Activated CD4-positive, alpha-beta T cell treated with anti-CD3 and anti-CD28 coated beads, Interleukin-2, amount 50 U/mL, for 1 hour (primary cell): ENCODE data around the gene PGAM1.
A peak's percentile ranks its signal among the peaks of the same experiment; 100 is the strongest.
"Not testable (repeated sequence)": the region's sequence is repeated elsewhere in the genome, so short reads cannot be mapped to it uniquely, and the experiment has no call there.

Experiments used
- DNase-seq: peaks from one replicate; pipeline ENCODE4 v3.0.0-alpha.2; 2020

Gene PGAM1

DNA sequence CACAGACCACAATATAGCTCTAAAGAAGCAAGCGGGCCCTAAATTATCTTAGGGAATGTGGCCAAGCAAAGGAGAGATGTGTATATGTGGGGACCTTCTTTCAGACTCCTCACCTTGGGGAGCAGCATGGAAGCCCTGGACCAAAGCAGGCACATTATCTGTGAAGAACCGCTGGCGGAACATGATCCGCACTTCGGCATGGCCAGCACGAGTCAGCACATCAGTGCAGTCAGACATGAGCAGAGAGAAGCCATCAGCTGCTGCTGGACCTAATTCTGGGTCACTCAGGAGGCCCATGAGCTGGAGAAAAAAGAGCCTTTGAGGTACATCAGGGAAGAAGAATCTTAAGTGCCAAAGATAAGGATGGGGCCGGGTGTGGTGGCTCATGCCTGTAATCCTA lies 33.9 kb downstream of the PGAM1 start:
- DNase-seq, result no peak

DNA sequence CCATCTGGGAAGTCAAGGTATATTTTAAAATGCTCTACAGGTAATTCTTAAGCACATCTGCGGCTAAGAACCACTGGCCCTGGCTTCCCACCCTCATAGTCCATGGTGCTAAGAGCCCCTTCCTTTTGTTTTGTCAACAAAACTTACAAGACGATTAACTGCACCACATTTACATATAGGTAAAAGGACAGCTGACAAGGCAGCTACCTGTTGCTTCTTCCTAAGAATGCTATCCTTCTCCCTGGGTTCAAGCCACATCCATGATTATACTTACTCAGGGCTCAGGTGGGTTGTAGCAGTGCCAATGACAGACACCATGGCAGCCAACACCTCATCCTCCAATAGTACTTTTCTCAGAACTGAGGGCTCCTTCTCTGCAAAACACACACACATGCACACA lies 36.3 kb downstream of the PGAM1 start:
- no peak for DNase-seq

DNA sequence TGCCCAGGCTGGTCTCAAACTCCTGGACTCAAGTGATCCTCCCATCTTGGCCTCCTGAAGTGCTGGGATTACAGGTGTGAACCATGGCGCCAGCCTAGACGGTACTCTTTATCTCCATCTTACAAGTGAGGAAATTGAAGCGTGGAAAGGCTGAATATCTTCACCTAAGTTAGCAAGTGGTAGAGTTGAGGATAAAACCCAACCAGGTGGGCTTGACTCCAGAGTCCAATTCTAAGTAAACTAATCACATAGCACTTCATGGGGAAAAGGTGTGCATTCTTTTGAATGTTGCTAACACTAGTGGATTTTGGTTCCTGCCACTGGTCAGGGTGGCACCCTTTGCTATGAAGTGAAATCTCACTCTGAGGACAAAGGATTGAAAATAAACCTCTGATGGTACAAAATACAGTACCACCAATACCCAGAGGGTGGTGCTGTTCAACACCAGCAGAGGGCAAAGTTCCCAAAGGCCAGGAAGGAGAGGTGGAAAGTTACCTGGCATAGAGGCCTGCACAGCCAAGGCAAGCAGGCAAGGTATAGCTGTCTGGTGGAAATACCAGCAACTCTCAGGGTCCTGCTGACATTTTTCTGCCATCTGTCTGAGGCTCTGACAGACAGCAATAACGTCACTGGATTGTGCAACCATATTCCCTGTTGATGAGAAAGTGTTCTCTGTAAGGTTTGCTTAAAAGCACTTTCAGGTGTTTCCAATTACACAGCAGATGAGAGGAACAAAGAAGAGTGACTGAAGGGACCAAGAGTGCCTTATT lies 37.6 kb downstream of the PGAM1 start:
- peak; percentile 20 for DNase-seq

DNA sequence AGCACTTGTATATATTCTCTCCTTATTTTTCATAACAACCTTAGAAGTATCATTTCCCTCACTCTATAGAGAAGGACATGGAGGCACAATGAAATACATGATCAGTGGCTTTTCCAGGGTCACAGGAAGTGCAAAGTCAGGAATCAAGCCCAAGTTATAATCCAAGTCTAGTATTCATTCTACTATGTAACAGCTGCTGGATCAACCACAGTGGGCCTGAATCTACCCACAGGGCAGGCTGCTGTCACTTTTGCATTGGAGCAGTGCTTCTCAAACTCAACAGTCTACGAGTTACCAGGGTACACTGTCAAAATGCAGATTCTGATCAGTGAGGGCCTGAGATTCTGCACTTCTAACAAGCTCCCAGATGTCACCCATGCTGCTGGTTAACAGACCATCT lies 38.2 kb downstream of the PGAM1 start:
- no peak for DNase-seq

DNA sequence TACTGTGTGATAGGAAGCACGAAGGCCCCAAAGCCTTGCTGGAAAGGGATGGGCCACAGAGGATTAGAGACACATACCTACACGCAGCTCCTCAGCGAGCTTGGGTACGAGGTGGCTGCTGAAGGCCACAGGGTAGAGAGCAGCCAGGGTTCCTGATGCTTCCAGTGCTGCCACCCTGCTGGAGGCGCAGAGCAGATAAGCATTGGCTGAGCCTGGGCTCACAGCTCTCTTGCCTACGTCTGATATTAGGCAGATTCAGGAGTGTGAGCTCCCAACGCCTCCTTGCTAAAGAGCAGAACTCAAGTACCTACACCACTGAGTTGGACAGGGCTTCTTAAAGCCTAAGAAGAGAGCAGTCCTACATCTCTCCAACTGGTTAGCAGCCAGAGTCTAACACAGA lies 40.0 kb downstream of the PGAM1 start:
- DNase-seq, result no peak

DNA sequence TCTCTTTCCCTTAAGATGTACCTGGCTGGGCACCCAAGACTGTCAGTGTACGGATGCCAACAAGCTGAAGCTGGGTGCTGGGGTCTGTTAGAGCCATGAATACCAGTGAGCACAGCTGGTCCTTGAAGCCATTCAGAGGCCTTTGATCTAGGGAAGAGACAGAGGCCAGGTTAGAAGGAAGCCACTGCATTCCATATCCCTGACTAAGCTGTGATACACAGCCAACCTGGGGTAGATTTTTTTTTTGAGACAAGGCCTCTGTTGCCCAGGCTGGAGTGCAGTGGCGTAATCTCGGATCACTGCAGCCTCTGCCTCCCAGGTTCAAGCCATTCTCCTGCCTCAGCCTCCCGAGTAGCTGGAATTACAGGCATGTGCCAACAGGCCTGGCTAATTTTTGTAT lies 40.8 kb downstream of the PGAM1 start:
- no peak for DNase-seq

DNA sequence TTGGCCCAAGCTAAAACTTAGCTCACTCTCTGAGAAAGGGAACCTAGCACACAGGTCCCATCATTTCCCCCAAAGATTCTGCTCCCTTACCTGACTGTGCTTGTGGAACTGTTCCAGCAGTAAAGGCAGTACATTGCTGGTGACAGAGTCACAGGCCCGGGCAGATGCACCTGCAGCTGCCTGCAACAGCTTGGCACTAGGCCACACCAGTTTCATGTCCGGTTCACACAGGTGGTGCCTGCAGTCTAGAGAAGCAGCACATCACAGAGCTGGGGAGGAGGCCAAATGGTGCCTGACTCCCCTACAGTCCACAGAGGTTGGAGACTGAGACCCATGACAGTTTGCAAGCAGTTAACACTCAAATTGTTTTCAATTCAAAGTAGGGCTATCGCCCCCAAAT lies 42.2 kb downstream of the PGAM1 start:
- no peak for DNase-seq

DNA sequence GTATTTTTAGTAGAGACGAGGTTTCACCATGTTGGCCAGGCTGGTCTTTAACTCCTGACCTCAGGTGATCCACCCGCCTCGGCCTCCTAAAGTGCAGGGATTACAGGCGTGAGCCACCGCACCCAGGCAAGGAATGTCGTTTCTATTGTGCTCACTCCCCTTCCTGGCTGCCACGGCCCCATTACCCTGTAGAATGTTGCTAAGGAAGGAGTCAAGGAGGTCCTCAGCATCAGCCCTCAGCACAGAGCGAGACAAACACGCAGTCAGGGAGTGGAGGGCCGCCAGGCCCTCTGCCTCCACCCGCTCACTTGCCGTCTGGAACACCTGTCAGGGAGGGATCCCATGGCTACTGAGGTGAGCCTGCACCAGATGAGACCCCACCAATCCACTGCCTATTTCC lies 42.8 kb downstream of the PGAM1 start:
- not testable (repeated sequence) for DNase-seq

DNA sequence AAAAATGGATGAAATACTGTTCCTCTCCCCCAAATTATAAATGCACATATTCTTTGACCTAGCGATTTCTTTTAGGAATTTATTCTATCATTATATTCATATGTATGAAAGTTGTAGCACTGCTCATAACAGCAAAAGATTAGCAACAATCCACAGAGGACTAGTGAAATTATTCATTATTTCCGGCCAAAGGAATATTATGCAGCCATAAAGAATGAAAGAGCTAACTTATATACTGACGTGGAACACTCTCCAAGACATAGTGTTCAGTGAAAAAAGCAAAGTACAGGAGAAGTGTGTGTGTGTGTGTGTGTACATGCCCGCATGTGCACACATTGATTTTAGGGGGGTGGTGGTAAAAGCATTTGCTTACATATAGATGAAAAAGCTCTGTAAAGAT lies 48.9 kb downstream of the PGAM1 start:
- DNase-seq, result no peak

DNA sequence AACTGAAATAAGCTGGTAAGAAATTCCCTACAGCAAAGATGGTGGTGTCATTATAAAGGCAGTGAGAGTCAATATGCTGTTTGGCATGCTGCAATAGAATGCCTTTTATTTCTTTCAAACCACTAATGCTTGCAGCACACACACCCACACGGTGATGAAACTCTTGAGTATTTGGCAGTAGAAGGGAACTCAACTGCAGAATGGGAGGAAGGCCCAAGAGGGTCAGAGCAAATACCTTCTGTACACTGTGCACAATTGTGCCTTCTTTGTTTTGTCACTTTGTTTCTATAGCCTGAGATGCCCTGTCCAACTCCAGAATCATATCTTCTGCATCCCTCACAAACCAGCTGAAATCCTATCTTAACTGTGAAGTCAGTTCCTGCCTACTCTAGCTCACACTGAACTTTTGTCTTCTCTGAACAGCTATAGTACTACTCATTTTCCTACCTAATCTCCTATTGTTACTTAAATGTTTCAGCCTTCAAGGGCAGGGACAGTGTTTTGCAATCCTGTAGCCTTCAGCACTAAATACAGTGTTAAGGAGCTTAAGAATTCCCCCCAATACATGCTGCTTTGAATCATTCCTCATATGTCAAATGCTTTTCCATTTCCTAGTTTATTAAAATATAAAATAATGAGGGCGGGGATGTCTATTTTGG lies 50.1 kb downstream of the PGAM1 start:
- DNase-seq, result no peak

DNA sequence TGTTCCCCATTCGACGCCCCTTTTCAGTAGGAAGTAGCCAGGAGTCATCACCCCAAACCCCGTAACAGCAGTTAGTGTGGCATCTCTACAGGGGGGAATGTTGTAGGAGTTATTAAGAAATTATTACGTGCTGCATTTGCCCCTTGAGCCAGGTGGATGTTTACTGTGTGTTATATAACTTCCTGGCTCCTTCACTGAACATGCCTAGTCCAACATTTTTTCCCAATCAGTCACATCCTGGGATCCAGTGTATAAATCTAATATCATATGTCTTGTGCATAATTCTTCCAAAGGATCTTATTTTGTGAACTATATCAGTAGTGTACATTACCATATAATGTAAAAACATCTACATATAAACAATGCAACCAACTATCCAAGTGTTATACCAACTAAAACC lies 53.4 kb downstream of the PGAM1 start:
- not testable (repeated sequence) for DNase-seq

DNA sequence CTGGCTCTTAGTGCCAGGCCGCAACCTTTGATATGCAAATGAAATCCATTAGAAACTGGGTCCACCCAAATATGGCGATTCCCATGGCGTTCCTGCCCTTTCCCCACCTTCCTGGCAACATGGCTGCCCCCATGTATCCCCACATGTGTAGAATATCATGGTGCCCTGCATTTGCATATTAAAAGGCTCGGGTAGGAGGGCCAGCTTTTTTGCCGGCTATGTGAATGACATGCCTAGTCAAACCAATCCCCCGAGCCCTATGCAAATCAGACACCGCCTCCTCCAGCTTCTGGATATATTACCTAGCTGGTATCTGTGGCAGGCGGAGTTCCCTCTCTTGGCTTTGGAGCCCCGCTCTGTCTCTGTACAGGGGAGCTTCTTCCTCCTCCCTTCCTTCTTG lies 53.9 kb downstream of the PGAM1 start:
- no peak for DNase-seq

DNA sequence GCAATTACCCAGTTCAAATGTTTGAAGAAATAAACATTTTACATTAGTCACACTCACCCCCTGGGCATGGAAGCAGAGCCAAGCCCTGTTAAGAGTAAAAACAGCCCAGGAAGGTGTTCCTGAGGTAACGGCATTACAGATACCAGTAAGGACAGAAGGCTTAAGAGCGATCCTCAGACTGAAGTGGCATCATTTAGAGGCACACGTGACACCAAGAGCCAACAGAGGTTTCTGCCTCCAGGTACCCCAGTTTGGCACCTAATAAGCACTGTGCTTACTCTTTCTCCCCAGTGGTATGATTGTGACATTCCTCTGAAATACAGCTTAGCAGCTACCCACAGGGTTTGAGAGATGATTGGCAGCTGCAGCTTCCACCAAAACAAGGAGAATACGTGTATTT lies 55.1 kb downstream of the PGAM1 start:
- DNase-seq, result no peak

DNA sequence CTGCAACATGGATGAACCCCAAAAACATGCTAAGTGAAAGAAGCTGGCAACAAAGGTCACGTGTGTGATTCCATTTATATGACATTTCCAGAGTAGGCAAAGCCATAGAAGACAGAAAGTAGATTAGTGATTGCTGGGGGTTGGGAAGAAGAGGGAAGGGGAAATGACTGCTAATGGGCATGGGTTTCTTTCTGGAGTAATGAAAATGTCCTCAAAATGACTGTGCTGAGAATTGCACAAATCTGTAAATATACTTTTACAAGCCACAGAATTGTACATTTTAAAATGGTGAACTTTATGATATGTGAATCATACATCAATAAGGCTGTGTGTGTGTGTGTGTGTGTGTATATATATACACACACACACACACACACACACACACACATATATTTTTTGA lies 56.4 kb downstream of the PGAM1 start:
- no peak for DNase-seq
